SK-N-MC (cell line): ENCODE measurements around the gene CSNK1G1.

Experiments used
- EZH2 ChIP-seq: fragments of 200-600 bp; sonication (generic); IDR thresholded peaks from one replicate; pipeline ENCODE4 v1.6.1; 2017; ENCODE audit warnings: antibody characterized with exemption
- FOXP2 ChIP-seq: optimal IDR thresholded peaks from 2 replicates; pipeline ENCODE3; 2011; ENCODE audit warnings: mild to moderate bottlenecking, moderate library complexity; ENCODE audit not compliant: insufficient read depth; ENCODE audit errors: extremely low read length, control extremely low read depth
- POLR2AphosphoS5 ChIP-seq: IDR thresholded peaks from 2 replicates; pipeline ENCODE4 v1.6.1; 2012; ENCODE audit warnings: mild to moderate bottlenecking, low read depth, low read length, borderline replicate concordance

- TF ChIP-seq EZH2 (no peak), POLR2AphosphoS5 (no peak), FOXP2 (no peak)
Measured at GRCh38 chr15:64311566-64311965, 44.4 kb downstream of the CSNK1G1 start.
